Right ventricle myocardium superior (tissue), 1 donor: ENCODE results near the gene DXO. TPM values are rescaled to one million over a fixed set of nuclear protein-coding genes. Genes with fewer than 3 reads are reported as not detected.
"Not testable (repeated sequence)": the region's sequence is repeated elsewhere in the genome, so short reads cannot be mapped to it uniquely, and the experiment has no call there.

ENCODE experiments used
- ATAC-seq: fragments of 200-7000 bp; cut with Tn5 transposase; one replicate; pipeline ENCODE4 v1.9.1; 2020; ENCODE audit warnings: mild to moderate bottlenecking; ENCODE audit not compliant: poor library complexity
- DNase-seq: peaks from one replicate; pipeline ENCODE4 v3.0.0-alpha.2; 2020
- intact Hi-C: fragments of 100-400 bp; cut with DNase I; formaldehyde crosslinking; loops from one replicate; pipeline ENCODE4 v1.11.2; 2022
- total RNA-seq: library from RNA; stranded (reverse); fragmentation: NEBNext Ultra II Directional; extraction: Animal tissue kit (Norgen Biotek cat#: 25700); gene quantifications from one replicate; pipeline ENCODE4 v1.2.1, GENCODE V29; 2021
- donor health status: DM: no; HTN: yes; CAD: no; lungs with severe emphysema.

DXO gene
- total RNA-seq, 1 donor from 2014 or later: 7.5 TPM

GRCh38 chr6:31989363-31989762, 17.4 kb upstream of the DXO start:
- not testable (repeated sequence) for DNase-seq, ATAC-seq

DNA sequence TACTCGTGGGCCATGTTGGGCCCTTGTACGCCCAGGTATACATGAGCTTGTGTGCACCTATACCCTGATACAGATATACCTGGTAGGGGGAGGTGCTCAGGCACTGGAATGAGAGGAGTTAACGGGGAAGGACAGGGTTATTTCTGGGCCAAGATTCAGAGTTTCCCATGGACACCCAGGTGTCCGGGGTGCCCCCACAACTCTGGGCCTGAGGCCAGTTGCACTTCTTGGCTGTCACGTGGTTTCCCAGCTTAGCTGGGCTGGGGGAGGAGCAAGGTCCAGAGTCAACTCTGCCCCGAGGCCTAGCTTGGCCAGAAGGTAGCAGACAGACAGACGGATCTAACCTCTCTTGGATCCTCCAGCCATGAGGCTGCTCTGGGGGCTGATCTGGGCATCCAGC, 9.8 kb upstream of the DXO start, which contains the start of gene C4A:
Gene C4A (plus strand): TSS at position 314 of the 400 bp plus-strand sequence. CDS start 51 bp downstream, at position 365.
- intact Hi-C loops, DNase-seq: not testable (repeated sequence)
- peak; percentile 87 for ATAC-seq

More at GRCh38 chr6:31989363-31989762, 17.4 kb upstream of the DXO start:
- intact Hi-C loops: not testable (repeated sequence)

DNA sequence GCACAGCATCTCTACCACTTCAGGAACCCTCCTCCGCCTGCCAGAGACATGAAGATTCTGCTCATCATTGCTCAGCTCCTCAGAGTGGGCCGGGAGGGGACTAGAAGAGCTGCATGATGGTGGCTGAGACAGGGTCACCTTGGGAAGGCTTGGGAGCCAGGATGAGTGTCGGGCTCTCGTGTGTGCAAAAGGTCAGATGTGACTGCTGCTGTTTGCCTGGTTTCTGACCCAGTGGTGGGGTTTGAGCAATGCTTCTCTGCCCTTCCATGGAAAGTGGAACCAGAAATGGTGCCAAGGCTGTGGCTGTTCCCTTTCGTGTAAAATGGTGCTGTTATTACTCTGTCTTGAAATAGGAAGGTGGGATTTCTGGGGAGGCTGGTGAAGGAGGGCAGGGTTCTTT, 9.1 kb upstream of the DXO start:
- intact Hi-C loops, ATAC-seq, DNase-seq: not testable (repeated sequence)

DNA sequence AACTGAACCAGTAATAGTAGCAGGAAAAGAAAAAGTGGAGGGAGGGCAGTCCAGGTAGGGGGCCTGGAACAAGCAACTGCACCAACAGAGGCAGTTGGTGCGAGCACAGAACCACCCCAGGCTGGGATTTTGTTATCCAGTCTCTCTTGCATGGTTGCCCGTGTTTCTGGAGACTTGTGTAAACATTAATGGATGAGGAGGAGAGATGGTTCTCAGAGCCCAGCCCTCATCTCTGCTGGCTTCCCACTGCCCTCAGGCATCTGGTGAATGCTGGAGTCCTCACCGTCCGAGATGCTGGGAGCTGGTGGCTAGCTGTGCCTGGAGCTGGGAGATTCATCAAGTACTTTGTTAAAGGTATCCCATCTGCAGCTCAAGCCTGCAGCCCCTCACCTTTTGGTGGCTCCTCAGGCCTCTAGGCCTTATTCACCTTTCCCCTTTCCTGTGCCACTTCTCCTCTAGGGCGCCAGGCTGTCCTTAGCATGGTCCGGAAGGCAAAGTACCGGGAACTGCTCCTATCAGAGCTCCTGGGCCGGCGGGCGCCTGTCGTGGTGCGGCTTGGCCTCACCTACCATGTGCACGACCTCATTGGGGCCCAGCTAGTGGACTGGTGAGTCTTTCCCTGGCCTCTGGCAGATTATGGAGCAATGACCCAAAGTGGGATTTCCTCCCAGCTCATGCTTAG, 8.4 kb upstream of the DXO start:
- intact Hi-C loops, ATAC-seq, DNase-seq: not testable (repeated sequence)

DNA sequence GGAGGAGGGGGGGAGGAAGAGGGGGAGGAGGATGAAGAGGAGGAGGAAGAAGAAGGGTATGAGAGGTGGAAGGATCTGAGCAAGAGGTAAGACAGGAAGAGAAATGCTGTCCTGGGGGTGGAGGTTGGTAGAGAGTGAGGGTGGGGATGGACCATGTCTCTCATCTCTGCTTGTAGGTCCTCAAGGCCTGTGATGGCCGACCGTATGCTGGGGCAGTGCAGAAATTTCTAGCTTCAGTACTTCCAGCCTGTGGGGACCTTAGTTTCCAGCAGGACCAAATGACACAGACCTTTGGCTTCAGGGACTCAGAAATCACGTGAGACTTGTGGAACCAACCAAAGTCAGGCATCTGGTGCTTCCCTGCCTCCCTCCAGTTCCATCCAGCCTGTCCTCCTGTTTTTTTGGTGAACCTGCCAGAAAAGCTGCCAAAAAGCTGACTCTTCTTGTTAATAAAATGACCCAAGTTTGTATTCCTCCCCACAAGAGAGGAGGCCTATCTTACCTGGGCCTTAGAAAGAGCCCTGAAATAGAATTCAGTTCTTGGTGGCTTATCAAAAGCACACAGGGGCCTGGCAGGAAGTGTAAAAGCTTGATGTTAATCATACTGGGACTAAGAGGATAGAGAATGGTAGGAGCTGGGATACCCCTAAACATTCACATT, 7.4 kb upstream of the DXO start:
- ATAC-seq: no peak
- intact Hi-C loops: no loop called here

GRCh38 chr6:31978831-31979230, 6.9 kb upstream of the DXO start:
- DNase-seq: no peak
- intact Hi-C loops: no loop called here
- no peak for ATAC-seq

More for the DNA sequence above, 7.4 kb upstream of the DXO start:
- no peak for DNase-seq

- intact Hi-C loops: no loop called here
- DNase-seq (peak; percentile 17), ATAC-seq (no peak)
These were observed 6.0 kb upstream of the DXO start for GRCh38 chr6:31977816-31978431.

- ATAC-seq, intact Hi-C loops: not testable (repeated sequence)
- peak; percentile 27 for DNase-seq
These were observed 4.1 kb upstream of the DXO start for GRCh38 chr6:31976065-31976464.

DNA sequence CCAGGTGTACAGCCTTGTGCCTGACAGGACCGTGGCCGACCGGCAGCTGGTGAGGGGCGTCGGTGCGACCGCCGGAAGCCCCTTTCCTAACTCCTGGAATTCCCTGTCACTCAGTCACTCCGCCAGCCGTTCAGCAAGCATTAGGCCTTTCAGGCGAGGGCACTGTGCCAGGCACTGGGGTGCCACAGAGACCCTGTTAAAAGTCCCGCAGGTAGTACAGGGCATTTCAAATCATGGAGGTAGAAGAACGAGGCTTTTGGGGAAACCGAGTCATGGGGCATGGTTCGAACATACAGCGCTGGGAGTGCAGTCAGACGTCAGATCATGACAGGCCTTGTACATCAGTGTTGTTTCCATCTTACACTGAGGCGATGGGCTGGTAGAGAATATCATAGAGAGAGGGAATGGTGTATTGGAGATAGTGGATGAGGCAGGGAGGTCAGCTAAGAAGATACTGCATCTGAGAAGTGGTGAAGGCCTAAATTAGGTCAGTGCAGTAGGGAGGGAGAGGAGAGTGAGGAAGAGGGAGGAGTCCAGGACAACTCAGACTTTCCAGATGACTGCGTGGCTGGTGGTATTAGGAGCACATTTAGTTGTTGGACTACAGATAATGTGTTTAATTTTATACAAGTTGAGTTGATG, 892 bp upstream of the DXO start:
- ATAC-seq: no peak
- intact Hi-C loops: no loop called here
- DNase-seq: no peak

- DNase-seq (no peak), ATAC-seq (no peak)
- intact Hi-C loops: no loop called here
These were observed 502 bp downstream of the DXO start for GRCh38 chr6:31971279-31971992.

DNA sequence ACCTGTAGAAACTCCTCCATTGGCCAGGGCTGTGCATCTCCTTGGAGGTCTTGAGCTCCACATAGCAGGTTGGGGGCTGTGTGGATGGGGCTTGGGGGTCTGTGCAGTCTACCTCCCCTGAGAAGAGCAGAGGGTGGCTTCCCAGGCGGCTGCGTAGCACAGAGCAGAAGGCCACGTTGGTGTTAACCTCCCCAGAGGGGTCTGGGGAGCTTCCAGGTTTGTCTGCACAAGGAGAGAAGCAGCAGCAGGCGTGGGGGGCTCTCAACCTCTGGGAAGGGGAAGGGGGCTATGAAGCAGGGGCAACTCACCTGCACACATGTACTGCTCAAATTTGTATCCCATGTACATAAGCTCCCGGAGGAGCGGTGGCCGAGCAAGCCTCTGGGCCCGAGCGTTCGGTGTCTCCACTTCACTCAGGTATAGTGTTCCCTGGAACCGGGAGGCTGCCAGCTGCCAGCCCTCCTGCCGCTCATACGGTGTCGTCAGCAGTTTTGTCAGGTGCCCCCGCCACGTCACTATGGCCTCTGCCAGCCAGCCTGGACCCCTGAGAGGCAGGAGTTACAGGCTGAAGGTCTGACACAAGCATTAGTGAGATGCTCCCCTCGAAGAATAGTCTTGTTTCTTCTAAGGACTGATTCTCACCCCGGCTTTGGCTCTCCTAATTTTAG, 1.2 kb downstream of the DXO start:
- ATAC-seq (no peak), DNase-seq (no peak)
- intact Hi-C loops: no loop called here

DNA sequence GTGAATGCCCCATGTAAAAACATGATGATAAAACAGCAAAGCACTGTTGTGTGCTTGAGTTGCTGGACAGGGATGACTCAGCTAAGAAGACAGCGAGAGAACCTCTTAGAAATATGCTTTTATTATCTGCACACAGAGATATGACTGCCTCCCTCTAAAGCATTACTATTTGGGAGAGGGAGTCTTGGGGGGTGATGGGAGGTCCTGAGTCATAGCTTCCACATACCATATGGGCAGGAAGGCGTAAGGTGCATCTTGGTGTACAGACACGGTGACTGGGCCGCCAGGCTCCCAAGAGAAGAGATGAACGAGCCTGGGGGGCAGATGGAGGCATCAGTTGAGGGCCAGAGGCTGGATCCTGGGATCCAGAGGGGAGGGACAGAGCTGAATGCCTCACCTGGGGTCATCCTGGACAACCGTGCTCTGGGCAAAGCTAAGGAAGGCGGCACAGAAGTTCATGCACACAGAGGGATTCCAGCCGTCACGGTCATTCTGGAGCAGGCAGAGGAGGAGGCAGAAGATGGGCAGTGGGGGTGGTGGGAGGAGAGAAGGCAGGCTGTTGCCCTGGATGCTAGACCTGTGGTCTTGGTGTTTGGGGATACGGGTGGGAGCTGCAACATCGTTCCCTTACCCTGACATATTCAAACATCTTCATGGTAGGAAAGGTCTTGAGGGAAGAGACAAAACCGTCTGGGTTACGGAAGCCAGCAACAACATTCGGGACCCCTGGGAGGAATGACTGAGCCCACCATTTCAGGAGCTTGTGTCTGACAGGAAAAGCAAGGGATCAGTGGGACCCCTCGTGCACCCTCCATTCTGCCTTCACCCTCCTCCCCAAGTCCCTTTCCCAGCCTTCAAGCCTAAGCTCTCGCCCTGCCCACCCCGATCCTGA, 2.0 kb downstream of the DXO start:
- ATAC-seq (no peak), DNase-seq (no peak)
- intact Hi-C loops: no loop called here

DNA sequence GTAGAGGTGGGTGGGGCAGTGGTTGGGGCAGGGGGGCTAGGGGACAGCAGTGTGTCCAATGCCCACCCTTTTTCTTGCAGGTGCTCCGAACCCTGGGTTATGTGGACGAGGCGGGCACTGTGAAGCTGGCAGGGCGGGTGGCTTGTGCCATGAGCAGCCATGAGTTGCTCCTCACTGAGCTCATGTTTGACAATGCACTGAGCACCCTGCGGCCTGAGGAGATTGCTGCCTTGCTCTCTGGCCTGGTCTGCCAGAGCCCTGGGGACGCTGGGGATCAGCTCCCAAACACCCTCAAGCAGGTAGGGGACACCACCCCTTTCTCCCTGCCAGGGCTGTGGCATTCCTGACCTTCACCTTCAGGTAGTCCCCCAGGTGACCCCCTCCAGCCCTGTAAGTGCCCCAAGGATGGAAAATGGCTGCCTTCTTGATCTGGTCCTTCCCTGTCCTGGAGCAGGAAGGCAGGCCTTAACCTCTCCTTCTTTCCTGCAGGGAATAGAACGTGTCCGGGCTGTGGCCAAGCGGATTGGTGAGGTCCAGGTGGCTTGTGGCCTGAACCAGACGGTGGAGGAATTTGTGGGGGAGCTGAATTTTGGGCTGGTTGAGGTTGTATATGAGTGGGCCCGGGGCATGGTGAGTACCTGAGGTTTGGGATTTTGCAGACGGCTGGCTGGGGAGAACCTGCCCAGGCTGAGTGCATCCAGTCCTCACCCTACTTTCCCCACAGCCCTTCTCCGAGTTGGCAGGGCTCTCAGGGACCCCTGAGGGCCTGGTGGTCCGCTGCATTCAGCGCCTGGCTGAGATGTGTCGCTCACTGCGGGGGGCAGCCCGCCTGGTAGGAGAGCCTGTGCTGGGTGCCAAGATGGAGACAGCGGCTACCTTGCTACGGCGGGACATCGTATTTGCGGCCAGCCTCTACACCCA, 2.9 kb downstream of the DXO start:
- DNase-seq (no peak), ATAC-seq (no peak)
- intact Hi-C loops: no loop called here

- ATAC-seq (no peak), DNase-seq (no peak)
- intact Hi-C loops: no loop called here
These were observed 3.6 kb downstream of the DXO start for GRCh38 chr6:31968326-31968725.

- intact Hi-C loops: no loop called here
- ATAC-seq (no peak), DNase-seq (peak; percentile 8)
These were observed 4.0 kb downstream of the DXO start for GRCh38 chr6:31967926-31968320.
